ENCODE data around the gene CNTN6. TPM values are rescaled to one million over a fixed set of nuclear protein-coding genes. Genes with fewer than 3 reads are reported as not detected.

CNTN6 gene
- total and polyA plus RNA-seq, 2 of the 13 experiments (the other 11 are each of a cell fraction or from before 2014, with no cell fraction given), result not detected

GRCh38 chr3:1406250-1406649 is 313.4 kb downstream of the CNTN6 start:
- no peak for DNase-seq (ENCODE audit: low spot score)
- ChIA-PET POLR2A (no interaction called here), CTCF (ENCODE audit: low intra/inter-chr PET ratio, low total read pairs) (no interaction called here)
- no peaks in the 10 kb centered on the region for H4K20me1 ChIP-seq (ENCODE audit: insufficient read depth, low read length)
- ATAC-seq, result no peak
- no peak for TF ChIP-seq ZBTB2 (CRISPR knock-in tag; IDR thresholded peaks at IDR 0.05; ENCODE audit: low read depth)
- no peak for TF ChIP-seq TIGD3 (CRISPR knock-in tag; IDR thresholded peaks at IDR 0.05; ENCODE audit: borderline replicate concordance)
- TF ChIP-seq ZNF552 (CRISPR knock-in tag; IDR thresholded peaks at IDR 0.05; ENCODE audit: borderline replicate concordance), result no peak
- TF ChIP-seq EED (CRISPR knock-in tag; IDR thresholded peaks at IDR 0.05), result no peak
- no peak for TF ChIP-seq SP5 (CRISPR knock-in tag; IDR thresholded peaks at IDR 0.05; ENCODE audit: borderline replicate concordance, low read depth)
- TF ChIP-seq RCOR2 (CRISPR knock-in tag; IDR thresholded peaks at IDR 0.05), result no peak
- TF ChIP-seq SALL2 (CRISPR knock-in tag; IDR thresholded peaks at IDR 0.05), result no peak
- no peak for TF ChIP-seq EP300 (IDR thresholded peaks at IDR 0.05; ENCODE audit: low read depth in 2 of 2, low read length in 2 of 2)
- TF ChIP-seq EP300 (CRISPR knock-in tag; IDR thresholded peaks at IDR 0.05; ENCODE audit: borderline replicate concordance), result no peak
- no peak for TF ChIP-seq SYNCRIP (IDR thresholded peaks at IDR 0.05; ENCODE audit: insufficient read depth, low read depth, low read length)
- TF ChIP-seq ATF6 (CRISPR knock-in tag; conservative IDR thresholded peaks at IDR 0.05), result no peak
- TF ChIP-seq ZNF383 (CRISPR knock-in tag; IDR thresholded peaks at IDR 0.05; ENCODE audit: borderline replicate concordance), result no peak
- TF ChIP-seq FIP1L1 (IDR thresholded peaks at IDR 0.05; ENCODE audit: borderline replicate concordance, insufficient read depth, low read depth, low read length), result no peak
- TF ChIP-seq SMAD9 (CRISPR knock-in tag; IDR thresholded peaks at IDR 0.05), result no peak
- no peaks in the 10 kb centered on the region for H3K36me3 ChIP-seq (replicated peaks in 1 of 2; ENCODE audit: control insufficient read depth in 1 of 2, insufficient read depth in 2 of 2, low read length in 2 of 2)
- H3K9ac ChIP-seq (ENCODE audit: insufficient read depth, low read depth, low read length), result no peak overlapping the region
- no peaks in the 10 kb centered on the region for H3K79me2 ChIP-seq (ENCODE audit: insufficient read depth, low read length)
- in situ Hi-C loops (cut with HindIII; ENCODE audit: extremely low pct_ligation_motif_present, low pct_unique_long_range_greater_than_20kb), result no loop called here
- BruUV-seq (replicated peaks), result no TSS peak
- no peak overlapping the region for H3K27ac ChIP-seq (ENCODE audit: extremely low read length, insufficient read depth, low read length)
- H3K4me1 ChIP-seq (ENCODE audit: insufficient read depth, low read length), result no peaks in the 10 kb centered on the region
- no peak overlapping the region for H3K4me3 ChIP-seq (replicated peaks in 1 of 3; ENCODE audit: insufficient read depth in 1 of 3, low read depth in 2 of 3, low read length in 3 of 3)
- intact Hi-C loops (cut with micrococcal nuclease; ENCODE audit: unreplicated experiment), result no loop called here
- H3K9me3 ChIP-seq (ENCODE audit: low read length), result peaks cover 83% of the 10 kb centered on the region
- no peak overlapping the region for H3K4me2 ChIP-seq (ENCODE audit: low read depth, low read length)
- no peaks in the 10 kb centered on the region for H3K27me3 ChIP-seq (ENCODE audit: control insufficient read depth in 1 of 2, insufficient read depth in 2 of 2, low read length in 2 of 2)
- FAIRE-seq, result no peak
- H2AFZ ChIP-seq (ENCODE audit: low read length), result no peak overlapping the region
